SKM-1 treated with dmso at 0.1 percent for 144 hours (cell line): Measurements from ENCODE around the gene RAB19.
"Not testable (repeated sequence)": the region's sequence is repeated elsewhere in the genome, so short reads cannot be mapped to it uniquely, and the experiment has no call there.

Experiments
- DNase-seq: peaks from one replicate; lab custom pipeline; 2025; ENCODE audit not compliant: unreplicated experiment; lab: John Stamatoyannopoulos, UW

Gene RAB19

GRCh38 chr7:140400381-140400780 lies 3.5 kb upstream of the RAB19 start:
- DNase-seq, result no peak

DNA sequence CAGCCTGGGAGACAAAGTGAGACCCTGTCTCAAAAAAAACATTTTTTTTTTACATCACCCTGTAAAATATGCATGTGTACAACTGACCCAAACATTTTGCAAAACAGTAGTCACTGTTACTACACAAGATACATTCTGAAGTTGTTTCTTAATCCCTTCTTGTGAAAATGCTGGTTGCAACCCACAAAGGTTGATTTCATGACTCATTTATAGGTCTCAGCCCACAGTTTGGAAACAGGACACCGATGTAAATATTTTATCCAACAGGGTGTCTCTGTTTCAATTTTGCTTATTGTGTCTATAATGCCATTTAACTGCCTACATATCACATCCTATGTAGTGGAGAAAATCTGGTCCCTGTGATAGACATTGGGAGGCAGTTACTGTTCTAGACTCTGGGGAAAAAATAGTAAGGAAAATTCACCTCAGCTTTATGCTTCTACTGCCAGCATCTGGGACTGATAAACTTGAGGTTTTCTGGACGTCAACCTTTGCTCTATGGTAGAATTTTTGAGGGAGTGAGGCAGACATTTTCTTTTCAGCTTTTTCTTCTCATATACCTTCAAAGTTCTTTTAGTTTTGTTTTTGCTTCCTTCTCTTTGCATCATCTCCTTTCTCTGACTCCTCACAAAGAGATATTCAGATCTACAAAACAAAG lies 1.6 kb upstream of the RAB19 start:
- no peak for DNase-seq

DNA sequence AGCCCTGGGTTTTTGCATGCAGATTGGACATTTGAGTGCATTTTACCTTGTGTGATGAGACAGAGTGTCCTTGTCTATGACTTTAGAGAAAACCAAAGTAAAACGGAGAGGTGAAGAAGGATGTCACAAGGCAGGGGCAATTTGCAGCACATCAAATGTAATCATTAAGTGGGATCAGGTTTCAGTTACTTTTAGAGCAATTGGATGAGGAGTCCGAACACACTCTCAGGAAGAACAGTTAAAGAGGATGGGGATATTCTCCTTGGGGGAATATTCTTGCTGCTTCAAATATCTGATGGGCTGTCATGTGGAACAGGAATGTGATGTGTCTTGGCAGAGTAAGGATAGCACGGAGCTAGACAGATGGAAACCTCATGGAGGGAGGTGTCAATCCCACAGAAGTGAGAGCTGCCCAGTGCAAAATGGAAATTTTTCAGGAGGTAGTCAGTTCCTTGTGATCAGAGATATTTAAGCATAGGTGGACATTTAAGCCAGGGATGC lies 757 bp downstream of the RAB19 start:
- no peak for DNase-seq

DNA sequence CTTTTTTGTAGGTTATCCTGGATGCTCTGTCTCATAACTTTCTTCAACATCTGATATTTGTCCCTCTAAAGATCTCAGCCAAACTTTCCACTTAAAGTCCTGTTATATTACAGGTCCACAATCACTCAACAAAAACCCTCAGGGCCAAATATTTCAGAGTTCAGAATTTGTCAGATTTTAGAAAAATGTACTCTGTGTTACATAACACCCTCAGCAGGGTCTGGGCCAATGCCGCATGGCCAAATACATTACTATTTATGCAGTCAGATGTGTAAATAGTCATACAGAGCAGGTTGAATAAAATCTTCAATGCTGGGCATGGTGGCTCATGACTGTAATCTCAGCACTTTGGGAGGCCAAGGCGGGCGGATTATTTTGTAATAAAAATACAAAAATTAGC lies 11.5 kb downstream of the RAB19 start:
- DNase-seq, result no peak

DNA sequence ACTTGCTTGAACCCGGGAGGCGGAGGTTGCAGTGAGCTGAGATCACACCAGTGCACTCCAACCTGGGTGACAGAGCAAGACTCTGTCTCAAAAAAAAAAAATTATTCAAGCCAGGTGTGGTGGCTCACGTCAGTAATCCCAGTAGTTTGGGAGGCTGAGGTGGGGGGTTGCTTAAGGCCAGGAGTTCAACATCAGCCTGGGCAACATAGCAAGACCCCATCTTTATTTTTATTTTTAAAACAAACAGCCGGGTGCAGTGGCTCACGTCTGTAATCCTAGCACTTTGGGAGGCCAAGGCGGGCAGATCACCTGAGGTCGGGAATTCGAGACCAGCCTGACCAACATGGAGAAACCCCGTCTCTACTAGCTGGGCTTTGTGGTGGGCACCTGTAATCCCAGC lies 12.0 kb downstream of the RAB19 start:
- DNase-seq, result not testable (repeated sequence)

DNA sequence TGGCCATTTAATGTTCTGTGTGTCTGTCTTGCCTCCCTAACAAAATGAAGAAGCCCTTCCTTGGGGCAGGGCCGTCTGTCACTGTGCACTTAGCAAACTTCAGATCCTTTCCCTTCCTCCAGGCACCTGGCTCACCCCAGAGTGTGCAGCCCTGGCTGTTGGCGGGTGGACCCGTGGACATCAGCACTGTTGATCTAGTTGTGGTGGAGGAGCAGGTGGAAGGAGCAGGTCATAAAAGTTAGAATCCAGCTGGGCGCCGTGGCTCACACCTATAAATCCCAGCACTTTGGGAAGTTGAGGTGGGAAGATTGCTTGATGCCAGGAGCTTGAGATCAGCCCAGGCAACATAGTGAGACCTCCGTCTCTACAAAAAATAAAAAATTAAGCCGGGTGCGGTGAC lies 12.7 kb downstream of the RAB19 start:
- no peak for DNase-seq

- no peak for DNase-seq
Measured at GRCh38 chr7:140417456-140418155, 13.7 kb downstream of the RAB19 start.

GRCh38 chr7:140418156-140418472 lies 14.3 kb downstream of the RAB19 start:
- not testable (repeated sequence) for DNase-seq

GRCh38 chr7:140418653-140419052 lies 14.8 kb downstream of the RAB19 start:
- DNase-seq, result no peak

- DNase-seq, result no peak
Measured at GRCh38 chr7:140421521-140421920, 17.7 kb downstream of the RAB19 start.

- DNase-seq, result no peak
Measured at GRCh38 chr7:140423501-140423900, 19.6 kb downstream of the RAB19 start.

- DNase-seq, result no peak
Measured at GRCh38 chr7:140425718-140426117, 21.9 kb downstream of the RAB19 start.

- DNase-seq, result no peak
Measured at GRCh38 chr7:140426130-140426529, 22.3 kb downstream of the RAB19 start.

- no peak for DNase-seq
Measured at GRCh38 chr7:140433396-140433795, 29.5 kb downstream of the RAB19 start.

GRCh38 chr7:140435252-140435895 lies 31.5 kb downstream of the RAB19 start:
- no peak for DNase-seq

GRCh38 chr7:140439359-140439758 lies 35.5 kb downstream of the RAB19 start:
- no peak for DNase-seq

- DNase-seq, result no peak
Measured at GRCh38 chr7:140440593-140440992, 36.7 kb downstream of the RAB19 start.

GRCh38 chr7:140441519-140441918 lies 37.7 kb downstream of the RAB19 start:
- no peak for DNase-seq

- DNase-seq, result no peak
Measured at GRCh38 chr7:140446467-140446866, 42.6 kb downstream of the RAB19 start.

- DNase-seq, result no peak
Measured at GRCh38 chr7:140447841-140448240, 44.0 kb downstream of the RAB19 start.

- no peak for DNase-seq
Measured at GRCh38 chr7:140448781-140449480, 45.1 kb downstream of the RAB19 start.

GRCh38 chr7:140451716-140452115 lies 47.9 kb downstream of the RAB19 start:
- DNase-seq, result no peak
